VCaP (cell line): ENCODE measurements around the gene PPM1E.

ENCODE experiments used
- H3K27ac ChIP-seq: fragments of 450-650 bp; 2 replicates; pipeline ENCODE4 v1.5.1; 2017
- CTCF ChIP-seq: fragments of 450-650 bp; conservative IDR thresholded peaks from 2 replicates; pipeline ENCODE4 v1.5.1; 2017; ENCODE audit warnings: mild to moderate bottlenecking, moderate library complexity

The PPM1E gene

GRCh38 chr17:59000022-59000421 lies 244.4 kb downstream of the PPM1E start:
- no peak for TF ChIP-seq CTCF
- H3K27ac ChIP-seq: no peak overlapping the region

- TF ChIP-seq CTCF: no peak
- H3K27ac ChIP-seq: no peak overlapping the region
These were observed 245.6 kb downstream of the PPM1E start for GRCh38 chr17:59001158-59001814.

GRCh38 chr17:59002126-59002525 lies 246.5 kb downstream of the PPM1E start:
- no peak for TF ChIP-seq CTCF
- H3K27ac ChIP-seq: peak overlapping the region; percentile 53; the same call in 1 of the 2 replicates

GRCh38 chr17:59002848-59003247 lies 247.2 kb downstream of the PPM1E start:
- H3K27ac ChIP-seq: peak overlapping the region; percentile 53
- TF ChIP-seq CTCF: no peak

GRCh38 chr17:59003860-59004259 lies 248.2 kb downstream of the PPM1E start:
- TF ChIP-seq CTCF: no peak

GRCh38 chr17:59004338-59005111 lies 248.9 kb downstream of the PPM1E start:
- peak overlapping the region; percentile 53 for H3K27ac ChIP-seq
- TF ChIP-seq CTCF: peak; percentile 91

More at GRCh38 chr17:59003860-59004259, 248.2 kb downstream of the PPM1E start:
- H3K27ac ChIP-seq: peak overlapping the region; percentile 53

GRCh38 chr17:59007995-59008394 lies 252.3 kb downstream of the PPM1E start:
- no peak overlapping the region for H3K27ac ChIP-seq

More at GRCh38 chr17:59007995-59008394, 252.3 kb downstream of the PPM1E start:
- TF ChIP-seq CTCF: no peak
